B cell (primary cell): ENCODE results near the gene C1orf185. TPM values are rescaled to one million over a fixed set of nuclear protein-coding genes. Genes with fewer than 3 reads are reported as not detected.

ENCODE experiments used
- ATAC-seq: fragments of 200-7000 bp; cut with Tn5 transposase; one replicate; pipeline ENCODE4 v1.10.0; 2021; ENCODE audit warnings: low read depth, mild to moderate bottlenecking, moderate number of reproducible peaks, moderate library complexity
- CTCF ChIA-PET: fragments of 350-600 bp; sonication (Branson Sonifier 250); formaldehyde crosslinking; loops from one replicate; lab custom pipeline; 2021; ENCODE audit warnings: antibody characterized with exemption, inconsistent platforms; lab: Charles Lee
- POLR2A ChIA-PET: fragments of 350-600 bp; sonication (Branson Sonifier 250); formaldehyde crosslinking; loops from one replicate; lab custom pipeline; 2021; ENCODE audit warnings: antibody characterized with exemption; lab: Charles Lee
- DNase-seq: peaks from one replicate; pipeline ENCODE4 v3.0.0; 2013
- H2AFZ ChIP-seq: 2 replicates; pipeline ENCODE4 v1.6.1; 2012; ENCODE audit warnings: mild to moderate bottlenecking, low read depth, low read length; ENCODE audit not compliant: insufficient read depth, poor library complexity, severe bottlenecking
- H3K27ac ChIP-seq, 2 donors: 1 replicate in 1 of 2; 2 replicates in 1 of 2; pipeline ENCODE4 v1.5.1; 2012 to 2013; ENCODE audit warnings: low read length in 2 of 2, mild to moderate bottlenecking in 2 of 2, moderate library complexity in 1 of 2
- H3K27me3 ChIP-seq, 4 experiments: fragments of 200-600 bp in 1 of 4; sonication (generic) in 1 of 4; replicated peaks in 1 of 4; 1 replicate in 2 of 4; 2 replicates in 2 of 4; pipeline versions ENCODE4 v1.6.1 to v1.7.0; 2013 to 2016; ENCODE audit warnings: low read length in 3 of 4, mild to moderate bottlenecking in 2 of 4, mixed read lengths in 1 of 4, moderate library complexity in 1 of 4; ENCODE audit not compliant: insufficient read depth in 4 of 4, control insufficient read depth in 3 of 4; ENCODE audit errors: control extremely low read depth in 1 of 4
- H3K36me3 ChIP-seq, 2 experiments: replicated peaks in 1 of 2; 1 replicate in 1 of 2; 2 replicates in 1 of 2; pipeline versions ENCODE4 v1.6.1 to v1.7.1; 2013; ENCODE audit warnings: low read length in 1 of 2; ENCODE audit not compliant: insufficient read depth in 2 of 2, control insufficient read depth in 1 of 2; ENCODE audit errors: control extremely low read depth in 1 of 2, extremely low read depth in 1 of 2
- H3K4me1 ChIP-seq, 2 donors: fragments of 200-600 bp in 1 of 2; sonication (generic) in 1 of 2; 1 replicate in 1 of 2; 2 replicates in 1 of 2; pipeline versions ENCODE4 v1.5.1 to v1.6.1; 2013 to 2017; ENCODE audit warnings: low read length in 2 of 2; ENCODE audit not compliant: control insufficient read depth in 2 of 2, insufficient read depth in 2 of 2
- H3K4me2 ChIP-seq: replicated peaks from 2 replicates; pipeline ENCODE3; 2012; ENCODE audit warnings: mild to moderate bottlenecking, low read depth, low read length; ENCODE audit not compliant: poor library complexity, severe bottlenecking
- H3K4me3 ChIP-seq, 5 experiments: fragments of 200-600 bp in 1 of 5; sonication (generic) in 1 of 5; 1 replicate in 3 of 5; 2 replicates in 2 of 5; pipeline versions ENCODE4 v1.5.1 to v1.7.0; 2011 to 2016; ENCODE audit warnings: low read length in 4 of 5, mild to moderate bottlenecking in 4 of 5, low read depth in 2 of 5, control low read depth in 1 of 5, moderate library complexity in 1 of 5; ENCODE audit not compliant: insufficient read depth in 1 of 5; ENCODE audit errors: control extremely low read depth in 1 of 5, extremely low read depth in 1 of 5
- H3K79me2 ChIP-seq: fragments of 200-600 bp; sonication (generic); one replicate; pipeline ENCODE4 v1.6.0; 2016; ENCODE audit warnings: low read length; ENCODE audit not compliant: control insufficient read depth, insufficient read depth
- H3K9ac ChIP-seq: fragments of 200-600 bp; sonication (generic); 2 replicates; pipeline ENCODE4 v1.6.1; 2017; ENCODE audit warnings: mild to moderate bottlenecking, low read length, moderate library complexity
- H3K9me3 ChIP-seq, 3 donors: one replicate each; pipeline versions ENCODE4 v1.6.1 to v1.7.1; 2013; ENCODE audit warnings: low read length in 2 of 3; ENCODE audit not compliant: control insufficient read depth in 2 of 3, insufficient read depth in 1 of 3; ENCODE audit errors: control extremely low read depth in 1 of 3
- H4K20me1 ChIP-seq: 2 replicates; pipeline ENCODE4 v1.6.0; 2012; ENCODE audit warnings: mild to moderate bottlenecking, low read length; ENCODE audit not compliant: insufficient read depth, control insufficient read depth, poor library complexity, severe bottlenecking
- H3K27ac Mint-ChIP-seq: one replicate; pipeline ENCODE4 v1.8.0; 2021; ENCODE audit warnings: mixed read lengths
- H3K27me3 Mint-ChIP-seq: one replicate; pipeline ENCODE4 v1.8.0; 2021; ENCODE audit warnings: mixed read lengths
- H3K4me1 Mint-ChIP-seq: one replicate; pipeline ENCODE4 v1.8.0; 2021; ENCODE audit warnings: mixed read lengths
- H3K4me3 Mint-ChIP-seq: one replicate; pipeline ENCODE4 v1.8.0; 2021; ENCODE audit warnings: mixed read lengths
- H3K9me3 Mint-ChIP-seq: one replicate; pipeline ENCODE4 v1.8.0; 2022; ENCODE audit warnings: mixed read lengths; ENCODE audit not compliant: insufficient read depth
- CTCF ChIP-seq: fragments of 200-600 bp; IDR thresholded peaks from one replicate; pipeline ENCODE4 v1.8.0; 2022; ENCODE audit warnings: antibody characterized with exemption, mild to moderate bottlenecking
- EZH2 ChIP-seq: IDR thresholded peaks from 2 replicates; pipeline ENCODE4 v1.6.1; 2012; ENCODE audit warnings: borderline replicate concordance, low read depth, mild to moderate bottlenecking, moderate library complexity, low read length; ENCODE audit not compliant: insufficient read depth, poor library complexity, severe bottlenecking
- WGBS: methylation state at CpG from one replicate; pipeline ENCODE4 v1.1.5; 2013; ENCODE audit warnings: missing lambda C conversion rate; ENCODE audit not compliant: insufficient coverage; 5-methylcytosine and 5-hydroxymethylcytosine counted together
- intact Hi-C: fragments of 100-400 bp; cut with micrococcal nuclease; formaldehyde crosslinking; loops from one replicate; pipeline ENCODE4 v1.10.0; 2022
- polyA plus RNA-seq: library from polyadenylated mRNA; depleted of rRNA; stranded (reverse); fragments of >200 nt; gene quantifications from 2 replicates; pipeline ENCODE4 v1.2.3, GENCODE V29; 2012
- total RNA-seq, 2 donors: library from RNA; stranded (reverse); fragments of 120-200 nt in 1 of 2; gene quantifications; 1 replicate in 1 of 2; 2 replicates in 1 of 2; pipeline versions ENCODE4 v1.2.3 to v1.2.4, GENCODE V29; 2013 to 2022

C1orf185 gene
- total and polyA plus RNA-seq, 2 donors (not counting 1 experiment from before 2014, with no cell fraction given) = not detected

- peaks cover 21% of the 10 kb centered on the region for H3K27me3 Mint-ChIP-seq
- Histone ChIP-seq H3K79me2 (no peaks in the 10 kb centered on the region), H3K4me2 (no peak overlapping the region), H3K4me3 (no peak overlapping the region), H2AFZ (no peak overlapping the region), H3K9me3 (no peaks in the 10 kb centered on the region), H3K9ac (no peak overlapping the region), H3K27me3 (no peaks in the 10 kb centered on the region), H4K20me1 (no peaks in the 10 kb centered on the region), H3K27ac (no peak overlapping the region), H3K36me3 (no peaks in the 10 kb centered on the region), H3K4me1 (no peaks in the 10 kb centered on the region)
- H3K9me3 Mint-ChIP-seq = peaks cover 7% of the 10 kb centered on the region
- no peak for TF ChIP-seq EZH2
- no peak for TF ChIP-seq CTCF
- ATAC-seq (no peak), DNase-seq (no peak)
- H3K4me1 Mint-ChIP-seq = no peaks in the 10 kb centered on the region
- intact Hi-C loops = no loop called here
- H3K27ac Mint-ChIP-seq = no peak overlapping the region
- H3K4me3 Mint-ChIP-seq = no peak overlapping the region
- no CpG with 5 or more reads among the region's 2 CpGs for WGBS
- POLR2A ChIA-PET = no interaction called here
- CTCF ChIA-PET = no interaction called here
Measured at GRCh38 chr1:51139474-51139873, 37.4 kb downstream of the C1orf185 start.

GRCh38 chr1:51147394-51147793 is 45.4 kb downstream of the C1orf185 start:
- WGBS = no CpG with 5 or more reads among the region's 2 CpGs

More at GRCh38 chr1:51147394-51147793, 45.4 kb downstream of the C1orf185 start:
- Histone ChIP-seq H3K4me3 (no peak overlapping the region), H3K4me1 (no peaks in the 10 kb centered on the region), H4K20me1 (no peaks in the 10 kb centered on the region), H2AFZ (no peak overlapping the region), H3K4me2 (no peak overlapping the region), H3K9ac (no peak overlapping the region), H3K79me2 (no peaks in the 10 kb centered on the region), H3K27ac (no peak overlapping the region), H3K36me3 (no peaks in the 10 kb centered on the region), H3K27me3 (peaks cover 0 to 7% (median 0%) of the 10 kb centered on the region in 4 experiments), H3K9me3 (no peaks in the 10 kb centered on the region)
- ATAC-seq (no peak), DNase-seq (no peak)
- no peak overlapping the region for H3K4me3 Mint-ChIP-seq
- TF ChIP-seq EZH2 = no peak
- TF ChIP-seq CTCF = no peak
- H3K27me3 Mint-ChIP-seq = peaks cover 29% of the 10 kb centered on the region
- H3K9me3 Mint-ChIP-seq = no peaks in the 10 kb centered on the region
- POLR2A ChIA-PET = no interaction called here
- no peaks in the 10 kb centered on the region for H3K4me1 Mint-ChIP-seq
- CTCF ChIA-PET = no interaction called here
- H3K27ac Mint-ChIP-seq = no peak overlapping the region
- intact Hi-C loops = no loop called here
